Activated CD8-positive, alpha-beta T cell treated with anti-CD3 and anti-CD28 coated beads for 36 hours (primary cell): ENCODE data around the gene ACAP3. TPM values are rescaled to one million over a fixed set of nuclear protein-coding genes. Genes with fewer than 3 reads are reported as not detected.
A peak's percentile ranks its signal among the peaks of the same experiment; 100 is the strongest.

Experiments used
- ATAC-seq: fragments of 200-7000 bp; cut with Tn5 transposase; one replicate; pipeline ENCODE4 v1.10.0; 2021; ENCODE audit warnings: mild to moderate bottlenecking, moderate library complexity
- CTCF ChIA-PET: fragments of 350-600 bp; sonication (Branson Sonifier 250); formaldehyde crosslinking; loops from one replicate; lab custom pipeline; 2021; ENCODE audit warnings: antibody characterized with exemption; lab: Charles Lee
- POLR2A ChIA-PET: fragments of 350-600 bp; sonication (Branson Sonifier 250); formaldehyde crosslinking; loops from one replicate; lab custom pipeline; 2021; ENCODE audit warnings: antibody characterized with exemption; lab: Charles Lee
- DNase-seq: peaks from one replicate; pipeline ENCODE4 v3.0.0-alpha.2; 2020
- H3K27ac Mint-ChIP-seq: one replicate; pipeline ENCODE4 v1.8.0; 2021; ENCODE audit warnings: mild to moderate bottlenecking, mixed read lengths
- H3K27me3 Mint-ChIP-seq: one replicate; pipeline ENCODE4 v1.8.0; 2021; ENCODE audit warnings: mixed read lengths
- H3K36me3 Mint-ChIP-seq: one replicate; pipeline ENCODE4 v1.8.0; 2021; ENCODE audit warnings: low read depth, mixed read lengths
- H3K4me1 Mint-ChIP-seq: one replicate; pipeline ENCODE4 v1.8.0; 2021; ENCODE audit warnings: low read depth, mixed read lengths
- H3K4me3 Mint-ChIP-seq: one replicate; pipeline ENCODE4 v1.8.0; 2021; ENCODE audit warnings: mild to moderate bottlenecking, moderate library complexity, mixed read lengths
- H3K9me3 Mint-ChIP-seq: one replicate; pipeline ENCODE4 v1.8.0; 2021; ENCODE audit warnings: mixed read lengths
- intact Hi-C: fragments of 100-400 bp; cut with micrococcal nuclease; formaldehyde crosslinking; loops from one replicate; pipeline ENCODE4 v1.10.0; 2022
- total RNA-seq, 2 experiments: library from RNA; stranded (reverse); gene quantifications; one replicate each; pipeline ENCODE4 v1.2.3, GENCODE V29; 2021
- TF ChIP-seq, protein P1 (sequence below): fragments of 200-600 bp; IDR thresholded peaks from one replicate; pipeline ENCODE4 v1.8.0; 2022; ENCODE audit warnings: antibody characterized with exemption, mild to moderate bottlenecking

ACAP3 gene
- total RNA-seq, 2 experiments from 2014 or later: 41.1 to 42.5 TPM

DNA sequence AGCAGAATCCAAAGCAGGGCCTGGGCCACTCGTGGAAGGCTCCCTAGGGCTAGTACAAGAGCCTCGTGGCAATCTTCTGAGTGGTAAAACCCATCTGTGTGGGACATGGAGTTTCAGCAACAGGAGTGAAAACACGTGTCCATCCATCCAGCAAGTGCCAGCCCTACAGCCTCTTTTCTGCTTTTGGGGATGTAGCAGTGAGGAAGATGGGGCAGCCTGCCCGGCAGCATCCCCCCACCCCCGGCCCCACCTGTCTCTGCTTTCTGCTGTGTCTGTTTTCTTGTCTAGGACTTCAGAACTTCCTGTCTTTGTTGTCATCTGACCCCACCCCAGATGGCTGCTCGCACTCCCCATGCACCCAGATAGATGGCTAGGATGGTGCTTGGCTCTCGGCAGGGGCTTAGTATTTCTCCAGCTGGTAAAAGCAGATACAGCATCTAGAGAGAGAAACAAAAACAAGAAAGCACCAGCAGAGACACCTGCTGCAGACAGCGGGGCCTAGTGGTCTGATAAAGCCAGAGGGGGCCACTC is 18.4 kb upstream of the ACAP3 start:
- peaks cover 27% of the 10 kb centered on the region for H3K4me1 Mint-ChIP-seq
- H3K36me3 Mint-ChIP-seq: peaks cover 4% of the 10 kb centered on the region
- no peak for ATAC-seq
- ChIA-PET POLR2A (interaction anchor here (1.2 to 2.2 kb wide), 7 partner anchors 9 to 82 kb away, joined by 3 to 10 read pairs (median 4); partner anchors contain the start of gene AURKAIP1), CTCF (interaction anchor here (2.2 kb wide), 1 partner anchor 46 kb away, joined by 8 read pairs; no protein-coding TSS in a partner anchor)
- DNase-seq: no peak
- H3K4me3 Mint-ChIP-seq: peak overlapping the region; percentile 77
- intact Hi-C loops: no loop called here
- TF ChIP-seq, protein P1, sequence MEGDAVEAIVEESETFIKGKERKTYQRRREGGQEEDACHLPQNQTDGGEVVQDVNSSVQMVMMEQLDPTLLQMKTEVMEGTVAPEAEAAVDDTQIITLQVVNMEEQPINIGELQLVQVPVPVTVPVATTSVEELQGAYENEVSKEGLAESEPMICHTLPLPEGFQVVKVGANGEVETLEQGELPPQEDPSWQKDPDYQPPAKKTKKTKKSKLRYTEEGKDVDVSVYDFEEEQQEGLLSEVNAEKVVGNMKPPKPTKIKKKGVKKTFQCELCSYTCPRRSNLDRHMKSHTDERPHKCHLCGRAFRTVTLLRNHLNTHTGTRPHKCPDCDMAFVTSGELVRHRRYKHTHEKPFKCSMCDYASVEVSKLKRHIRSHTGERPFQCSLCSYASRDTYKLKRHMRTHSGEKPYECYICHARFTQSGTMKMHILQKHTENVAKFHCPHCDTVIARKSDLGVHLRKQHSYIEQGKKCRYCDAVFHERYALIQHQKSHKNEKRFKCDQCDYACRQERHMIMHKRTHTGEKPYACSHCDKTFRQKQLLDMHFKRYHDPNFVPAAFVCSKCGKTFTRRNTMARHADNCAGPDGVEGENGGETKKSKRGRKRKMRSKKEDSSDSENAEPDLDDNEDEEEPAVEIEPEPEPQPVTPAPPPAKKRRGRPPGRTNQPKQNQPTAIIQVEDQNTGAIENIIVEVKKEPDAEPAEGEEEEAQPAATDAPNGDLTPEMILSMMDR: no peak
- H3K27ac Mint-ChIP-seq: peak overlapping the region; percentile 20
- H3K9me3 Mint-ChIP-seq: no peaks in the 10 kb centered on the region
- H3K27me3 Mint-ChIP-seq: no peaks in the 10 kb centered on the region

DNA sequence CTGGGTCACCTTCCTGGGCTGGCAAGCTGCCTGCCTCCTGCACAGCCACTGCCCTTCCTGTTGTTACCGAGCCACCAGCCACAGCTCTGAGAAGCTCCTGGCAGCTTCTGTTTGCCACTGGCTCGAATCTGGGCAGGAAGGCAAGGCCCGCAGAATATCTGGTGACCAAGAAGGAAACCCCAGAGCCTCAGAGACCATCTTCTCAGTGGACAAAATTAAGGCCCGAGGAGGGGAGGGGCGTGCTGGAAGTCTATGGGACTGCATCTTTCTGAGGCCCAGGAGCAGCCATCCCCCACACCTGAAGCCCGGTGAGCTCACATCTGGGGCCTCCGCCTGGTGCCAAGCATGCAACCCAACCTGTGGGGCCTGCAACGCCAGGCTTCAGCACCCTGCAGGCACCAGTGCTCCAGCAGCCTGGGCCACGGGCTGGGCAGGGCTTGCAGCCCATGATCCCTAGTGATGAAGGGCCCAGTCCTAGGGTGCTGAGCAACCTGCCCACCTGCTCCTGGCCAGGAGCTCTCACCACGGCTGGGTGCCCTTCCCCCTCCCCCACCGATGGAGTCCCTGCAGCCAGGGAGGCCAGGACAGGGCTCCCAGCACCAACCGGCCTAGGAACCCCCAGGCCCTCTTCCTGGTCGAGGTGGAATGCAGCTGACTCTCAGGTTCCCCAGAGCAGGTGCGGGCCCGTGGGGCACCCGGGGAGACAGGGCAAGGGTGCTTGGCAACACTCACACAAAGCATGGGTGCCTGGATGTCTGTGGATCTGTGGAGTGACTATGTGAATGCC is 17.8 kb upstream of the ACAP3 start:
- Mint-ChIP-seq H3K9me3 (no peaks in the 10 kb centered on the region), H3K36me3 (peaks cover 4% of the 10 kb centered on the region), H3K27ac (peak overlapping the region; percentile 20), H3K4me3 (peak overlapping the region; percentile 77), H3K27me3 (no peaks in the 10 kb centered on the region), H3K4me1 (peaks cover 27% of the 10 kb centered on the region)
- intact Hi-C loops: no loop called here
- DNase-seq: no peak
- POLR2A ChIA-PET: interaction anchor here (1.2 to 2.2 kb wide), 7 partner anchors 10 to 82 kb away, joined by 3 to 10 read pairs (median 4); partner anchors contain the start of gene AURKAIP1
- no peak for ATAC-seq
- CTCF ChIA-PET: interaction anchor here (2.2 kb wide), 1 partner anchor 47 kb away, joined by 8 read pairs; no protein-coding TSS in a partner anchor
- TF ChIP-seq, protein P1: no peak

DNA sequence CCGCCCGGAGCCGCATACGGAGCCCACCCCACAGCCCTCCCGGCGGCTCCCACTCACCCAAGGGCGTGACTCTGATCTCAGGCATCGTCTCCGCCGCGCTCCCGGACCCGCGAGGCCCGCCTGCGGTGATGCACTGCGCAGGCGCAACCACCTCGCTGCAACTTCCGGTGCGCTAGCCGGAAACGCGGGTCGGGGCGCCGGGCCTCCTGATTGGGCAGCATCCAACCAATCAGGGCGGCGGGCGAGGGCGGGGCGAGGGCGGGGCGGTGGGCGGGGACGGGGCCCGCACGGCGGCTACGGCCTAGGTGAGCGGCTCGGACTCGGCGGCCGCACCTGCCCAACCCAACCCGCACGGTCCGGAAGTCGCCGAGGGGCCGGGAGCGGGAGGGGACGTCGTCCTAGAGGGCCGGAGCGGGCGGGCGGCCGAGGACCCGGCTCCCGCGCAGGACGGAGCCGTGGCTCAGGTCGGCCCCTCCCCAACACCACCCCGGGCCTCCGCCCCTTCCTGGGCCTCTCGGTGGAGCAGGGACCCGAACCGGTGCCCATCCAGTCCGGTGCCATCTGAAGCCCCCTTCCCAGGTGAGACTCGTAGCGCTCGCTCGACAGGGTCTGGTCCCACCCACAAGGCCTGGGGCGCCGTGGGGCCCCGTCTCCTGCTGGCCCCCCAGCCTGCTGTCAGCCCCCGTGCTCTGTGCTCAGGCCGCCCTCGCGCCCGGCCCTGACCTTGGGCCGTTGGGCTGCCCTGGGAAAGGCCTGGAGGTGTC is 17.0 kb upstream of the ACAP3 start, which contains the start of the genes CPTP and INTS11:
CPTP (plus strand) TSS at position 279 of the 764 bp plus-strand sequence. CDS start 2,109 bp downstream, outside the sequence.
INTS11 (minus strand) TSS at position 137 of the 764 bp plus-strand sequence; CDS start at position 85, 52 bp downstream.
- Mint-ChIP-seq H3K4me1 (peaks cover 30% of the 10 kb centered on the region), H3K4me3 (peak within 1 kb of the TSS; percentile 93), H3K27me3 (no peaks in the 10 kb centered on the region), H3K27ac (peak within 1 kb of the TSS; percentile 91), H3K36me3 (peaks cover 7% of the 10 kb centered on the region), H3K9me3 (no peaks in the 10 kb centered on the region)
- ChIA-PET POLR2A (interaction anchor here (1.2 to 2.2 kb wide), 5 partner anchors 9 to 50 kb away, joined by 3 to 10 read pairs (median 4); partner anchors contain the start of gene AURKAIP1), CTCF (no interaction called here)
- DNase-seq (peak; percentile 96), ATAC-seq (peak; percentile 93)
- intact Hi-C loops: no loop called here
- TF ChIP-seq, protein P1: no peak

DNA sequence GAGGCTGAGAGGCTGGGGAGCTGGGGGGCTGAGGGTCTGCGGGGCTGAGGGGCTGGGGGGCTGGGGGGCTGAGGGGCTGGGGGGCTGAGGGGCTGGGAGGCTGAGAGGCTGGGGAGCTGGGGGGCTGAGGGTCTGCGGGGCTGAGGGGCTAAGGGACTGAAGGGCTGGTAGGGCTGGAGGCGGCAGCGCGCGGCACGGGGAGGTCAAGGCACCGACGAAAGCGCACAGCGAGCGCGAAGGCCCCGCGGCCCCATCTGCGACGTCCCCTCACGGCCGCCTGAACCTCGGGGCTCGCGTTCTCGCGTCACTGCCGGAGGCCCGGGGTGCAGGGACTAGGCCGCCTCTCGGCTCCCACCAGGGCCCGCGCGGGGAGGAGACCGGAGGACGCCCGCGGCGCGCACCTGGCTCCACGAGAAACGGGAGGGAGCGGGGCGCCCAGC is 16.4 kb upstream of the ACAP3 start:
- Mint-ChIP-seq H3K4me3 (peak overlapping the region; percentile 77), H3K9me3 (no peaks in the 10 kb centered on the region), H3K27ac (no peak overlapping the region), H3K4me1 (peaks cover 30% of the 10 kb centered on the region), H3K36me3 (peaks cover 12% of the 10 kb centered on the region), H3K27me3 (no peaks in the 10 kb centered on the region)
- intact Hi-C loops: no loop called here
- ChIA-PET POLR2A (interaction anchor here (0.6 kb wide), 1 partner anchor 10 kb away, joined by 4 read pairs; no protein-coding TSS in a partner anchor), CTCF (no interaction called here)
- TF ChIP-seq, protein P1: no peak
- peak; percentile 35 for ATAC-seq
- no peak for DNase-seq
